Stimulated activated CD4-positive, alpha-beta T cell treated with anti-CD3 and anti-CD28 coated beads, TNF-alpha, amount 100 ng/mL, for 24 hours (primary cell): Measurements from ENCODE around the gene RNF34.
"Not testable (repeated sequence)": the region's sequence is repeated elsewhere in the genome, so short reads cannot be mapped to it uniquely, and the experiment has no call there.

Experiments
- DNase-seq, 3 experiments: peaks; one replicate each; pipeline ENCODE4 v3.0.0-alpha.2; 2020; ENCODE audit warnings: low read depth in 3 of 3

The RNF34 gene, protein sequence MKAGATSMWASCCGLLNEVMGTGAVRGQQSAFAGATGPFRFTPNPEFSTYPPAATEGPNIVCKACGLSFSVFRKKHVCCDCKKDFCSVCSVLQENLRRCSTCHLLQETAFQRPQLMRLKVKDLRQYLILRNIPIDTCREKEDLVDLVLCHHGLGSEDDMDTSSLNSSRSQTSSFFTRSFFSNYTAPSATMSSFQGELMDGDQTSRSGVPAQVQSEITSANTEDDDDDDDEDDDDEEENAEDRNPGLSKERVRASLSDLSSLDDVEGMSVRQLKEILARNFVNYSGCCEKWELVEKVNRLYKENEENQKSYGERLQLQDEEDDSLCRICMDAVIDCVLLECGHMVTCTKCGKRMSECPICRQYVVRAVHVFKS

DNA sequence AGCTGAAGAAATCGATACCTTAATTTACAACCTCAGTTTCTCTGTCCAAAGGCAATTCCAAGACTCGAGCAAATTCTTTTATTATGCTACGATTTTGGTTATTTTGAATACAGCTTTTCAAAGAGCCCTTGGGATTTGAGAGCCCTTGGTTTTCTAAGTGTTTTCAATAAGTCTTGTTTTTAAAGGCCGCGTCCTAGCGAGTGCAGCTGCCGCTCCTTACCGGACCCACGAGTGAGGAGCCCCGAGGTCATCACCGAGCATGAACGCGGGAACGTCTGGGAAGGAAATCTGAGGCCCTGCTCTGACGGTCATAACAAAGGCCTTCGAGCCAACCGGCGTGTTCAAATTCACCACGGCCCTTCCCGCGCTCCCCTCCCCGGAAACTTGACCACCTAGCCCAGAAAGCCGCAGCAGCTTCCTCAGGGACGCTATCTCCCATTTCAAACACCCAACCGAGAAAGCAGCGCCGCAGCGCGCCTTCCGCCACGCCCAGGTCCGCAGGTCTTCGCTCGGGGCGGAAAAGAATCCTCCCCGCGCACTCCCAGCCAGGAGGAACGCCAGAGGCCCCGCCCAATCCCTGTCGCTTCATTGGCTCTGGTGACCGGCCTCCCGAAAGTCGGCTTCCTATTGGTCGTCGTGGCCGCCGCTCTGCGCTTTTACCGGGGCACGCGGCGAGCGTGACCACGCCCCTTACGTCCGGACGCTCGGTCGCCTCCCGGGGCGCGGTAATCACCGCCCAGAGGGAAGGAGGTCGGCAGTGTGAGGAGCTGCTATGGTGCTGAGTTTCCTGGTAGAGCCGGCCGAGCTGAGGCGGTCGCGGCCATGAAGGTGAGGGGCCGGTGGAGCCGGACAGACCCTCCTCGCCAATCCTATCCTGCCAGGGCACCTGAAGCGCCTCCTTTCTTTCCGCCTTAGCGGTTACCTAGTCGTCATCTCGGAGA, at the start of gene RNF34:
Gene RNF34, plus strand, starts transcription at position 728 of the 941 bp plus-strand sequence. Its CDS starts 95 bp downstream, at position 823.
- peak; percentile 96 to 99 (median 97) for DNase-seq

DNA sequence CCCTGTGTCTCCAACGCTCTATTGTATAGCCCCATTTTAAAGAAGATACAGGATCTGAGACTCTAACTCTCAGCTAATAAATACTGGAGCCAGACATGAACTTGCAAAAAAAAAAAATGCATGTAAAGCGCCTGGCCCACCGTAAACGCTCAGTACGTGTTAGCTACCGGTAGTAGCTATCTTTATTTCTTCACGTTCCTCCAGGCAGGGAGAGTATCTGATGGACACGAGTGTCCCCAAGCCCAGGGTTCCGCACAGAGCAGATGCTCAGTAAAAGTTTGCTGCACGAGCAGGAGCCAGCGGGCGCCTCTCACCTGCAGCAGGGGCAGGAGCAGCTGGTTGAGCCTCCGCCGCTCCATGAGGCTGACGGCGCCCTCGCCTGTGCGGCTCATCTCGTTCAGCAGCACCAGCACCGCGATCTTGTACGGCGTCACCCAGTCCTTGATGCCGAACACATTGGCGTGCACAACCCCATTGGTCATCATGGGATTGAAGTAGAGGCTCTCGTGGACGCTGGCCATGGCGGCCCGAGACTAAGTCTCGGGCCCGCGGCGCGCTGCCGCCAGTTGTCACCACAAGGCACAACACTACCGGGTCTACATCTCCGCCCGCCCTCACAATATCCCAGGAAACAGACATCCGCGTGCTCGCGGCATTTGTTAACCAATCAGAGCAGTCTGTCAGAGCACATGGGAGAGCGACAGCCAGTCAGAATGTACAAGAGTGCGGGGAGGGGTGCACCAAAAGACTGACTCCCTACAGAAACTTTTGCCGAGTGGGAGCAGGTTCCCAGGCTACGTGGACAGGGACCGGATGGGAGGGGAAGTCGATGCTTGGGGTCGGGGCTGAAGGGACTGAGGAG, 47.9 kb upstream of the RNF34 start, which contains the start of gene ANAPC5:
Gene ANAPC5, minus strand, starts transcription at position 592 of the 862 bp plus-strand sequence. Its CDS starts 71 bp downstream, at position 521.
- DNase-seq, result peak; percentile 80 to 91 (median 89)

DNA sequence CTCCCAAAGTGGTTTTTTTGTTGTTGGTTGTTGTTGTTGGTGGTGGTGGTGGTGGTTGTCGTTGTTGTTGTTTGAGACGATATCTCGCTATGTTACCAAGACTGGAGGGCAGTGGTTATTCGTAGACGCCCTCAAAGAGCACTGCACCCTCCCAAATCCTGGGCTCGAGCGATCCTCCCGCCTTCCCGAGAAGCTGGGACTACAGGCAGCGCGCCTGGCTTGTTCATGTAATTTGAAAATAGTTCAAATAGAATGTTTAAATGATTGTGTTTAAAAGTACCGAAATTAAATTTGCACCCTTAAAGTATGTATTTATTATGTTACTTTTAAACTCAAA, 47.3 kb upstream of the RNF34 start:
- no peak for DNase-seq

DNA sequence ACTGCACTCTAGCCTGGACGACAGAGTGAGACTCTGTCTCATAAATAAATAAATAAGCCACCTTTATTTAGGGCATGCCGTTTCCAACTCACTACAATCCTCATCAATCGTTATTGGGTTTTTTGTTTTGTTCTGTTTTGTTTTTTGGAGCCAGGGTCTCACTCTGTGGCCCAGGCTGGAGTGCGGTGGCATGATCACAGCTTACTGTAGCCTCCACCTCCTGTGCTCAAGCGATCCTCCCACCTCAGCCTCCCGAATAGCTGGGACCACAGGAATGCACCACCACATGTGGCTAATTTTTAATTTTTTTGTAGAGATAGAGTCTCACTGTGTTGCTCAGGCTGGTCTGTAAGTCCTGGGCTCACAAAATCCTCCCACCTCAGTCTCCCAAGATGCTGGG, 44.1 kb upstream of the RNF34 start:
- DNase-seq, result no peak

DNA sequence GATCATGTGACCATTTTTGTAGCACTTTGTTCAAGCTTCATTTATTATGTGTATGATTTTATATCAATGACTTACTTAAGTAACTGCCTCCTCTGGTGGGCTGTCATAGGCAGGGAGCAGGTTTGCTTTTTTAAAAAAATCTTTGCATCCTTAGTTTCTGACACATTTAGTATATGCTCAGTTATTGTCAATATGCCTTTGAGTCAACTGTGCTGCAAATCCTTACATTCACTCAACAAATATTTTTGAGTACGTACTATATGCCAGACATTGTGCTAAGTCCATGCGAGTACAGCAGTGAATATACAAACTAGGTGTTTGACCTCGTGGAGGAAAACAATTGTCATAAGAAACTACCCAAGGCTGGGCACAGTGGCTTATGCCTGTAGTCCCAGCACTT, 43.3 kb upstream of the RNF34 start:
- DNase-seq, result no peak

DNA sequence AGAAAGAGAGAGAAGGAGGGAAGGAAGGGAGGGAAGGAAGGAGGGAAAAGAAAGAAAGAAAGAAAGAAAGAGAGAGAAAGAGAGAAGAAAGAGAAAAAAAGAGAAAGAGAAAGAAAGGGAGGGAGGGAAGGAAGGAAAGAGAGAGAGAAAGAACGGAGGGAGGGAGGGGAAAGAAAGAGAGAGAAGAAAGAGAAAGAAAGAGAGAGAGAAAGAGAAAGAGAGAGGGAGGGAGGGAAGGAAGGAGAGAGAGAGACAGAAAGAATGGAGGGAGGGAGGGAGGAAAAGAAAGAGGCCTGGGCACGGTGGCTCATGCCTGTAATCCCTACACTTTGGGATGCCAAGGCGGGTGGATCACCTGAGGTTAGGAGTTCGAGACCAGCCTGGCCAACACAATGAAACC, 42.6 kb upstream of the RNF34 start:
- no peak for DNase-seq

DNA sequence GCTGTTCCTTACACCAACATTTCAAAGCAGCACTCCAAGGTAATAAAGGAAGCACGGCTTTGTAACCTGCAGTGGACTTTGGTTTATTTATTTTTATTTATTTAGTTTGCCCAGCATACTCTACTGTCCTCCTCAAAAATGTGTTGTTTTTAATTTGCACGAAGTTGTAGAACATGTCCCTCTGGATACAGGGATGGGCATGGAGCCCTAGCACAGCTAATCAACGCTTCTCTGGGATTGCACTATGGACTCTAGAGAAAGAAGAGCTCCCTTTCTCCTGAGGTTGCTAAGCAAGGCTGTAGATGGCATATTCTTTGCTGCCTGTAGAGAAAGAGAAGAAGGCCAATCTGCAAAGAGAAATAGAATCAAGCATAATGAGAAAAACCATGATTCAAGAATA, 41.8 kb upstream of the RNF34 start:
- DNase-seq, result no peak

DNA sequence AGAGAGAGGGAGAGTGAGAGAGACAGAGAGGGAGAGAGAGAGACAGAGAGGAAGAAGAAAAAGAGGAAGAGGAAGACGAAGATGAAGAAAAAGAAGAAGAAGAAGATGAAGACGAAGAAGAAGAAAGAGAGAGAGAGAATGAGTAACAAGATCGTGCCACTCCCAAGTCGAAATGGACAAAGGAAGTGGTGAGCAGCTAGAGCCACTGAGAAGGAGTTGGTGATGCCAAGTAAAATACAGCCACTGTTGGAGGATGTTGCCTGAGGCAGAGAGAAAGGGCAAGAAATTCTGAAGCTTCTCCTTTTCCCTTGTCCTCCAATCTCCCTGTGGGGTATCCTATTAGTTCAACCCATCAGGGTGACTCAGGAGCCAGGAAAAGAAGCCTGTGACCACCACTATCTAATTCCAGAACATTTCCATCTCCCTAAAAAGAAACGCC, 35.2 kb upstream of the RNF34 start:
- DNase-seq, result no peak

DNA sequence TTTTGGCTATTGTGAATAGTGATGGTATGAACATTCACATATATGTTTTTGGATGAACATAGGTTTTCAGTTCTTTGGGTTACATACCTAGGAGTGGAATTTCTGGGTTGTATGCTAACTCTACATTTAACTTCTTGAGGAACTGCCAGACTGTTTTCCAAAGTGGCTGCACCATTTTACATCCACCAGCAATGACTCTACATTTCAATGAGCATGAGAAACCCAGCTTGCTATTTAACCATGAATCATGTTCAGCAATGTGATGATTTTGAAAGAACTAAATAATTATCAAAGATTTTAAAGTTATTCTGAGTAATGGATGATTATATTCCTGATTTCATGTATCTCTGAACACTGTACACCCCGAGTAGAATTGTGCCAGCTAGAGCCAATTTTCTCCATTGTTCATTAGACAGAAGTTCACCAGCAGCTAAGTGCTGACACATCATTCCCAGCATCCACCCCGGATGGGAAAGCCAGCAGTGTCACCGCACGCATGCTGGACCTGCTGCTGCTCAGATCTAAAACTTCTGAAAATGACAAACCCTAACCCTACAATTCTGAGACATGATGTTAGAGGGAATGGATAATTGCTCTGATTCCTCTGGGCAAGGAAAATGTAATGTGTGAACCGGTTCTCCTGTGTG, 34.4 kb upstream of the RNF34 start:
- DNase-seq, result no peak

DNA sequence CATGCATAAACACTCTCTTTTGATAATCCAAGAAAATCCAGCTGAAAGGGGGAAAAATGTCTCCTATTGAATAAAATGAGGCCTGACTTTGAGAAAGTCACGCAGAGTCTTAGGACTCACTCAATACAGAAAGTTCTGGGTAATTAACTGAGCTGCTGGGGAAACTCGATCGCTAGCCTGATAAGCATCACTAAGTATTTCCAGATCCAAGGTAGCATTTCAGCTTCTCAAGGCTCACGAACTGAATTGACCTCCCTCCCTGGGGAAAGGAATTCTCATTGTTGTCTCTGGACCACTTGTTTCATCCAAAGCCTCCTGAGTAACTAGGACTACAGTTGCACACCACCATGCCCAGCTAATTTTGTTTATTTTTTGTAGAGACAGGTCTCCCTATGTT, 33.9 kb upstream of the RNF34 start:
- DNase-seq, result no peak

DNA sequence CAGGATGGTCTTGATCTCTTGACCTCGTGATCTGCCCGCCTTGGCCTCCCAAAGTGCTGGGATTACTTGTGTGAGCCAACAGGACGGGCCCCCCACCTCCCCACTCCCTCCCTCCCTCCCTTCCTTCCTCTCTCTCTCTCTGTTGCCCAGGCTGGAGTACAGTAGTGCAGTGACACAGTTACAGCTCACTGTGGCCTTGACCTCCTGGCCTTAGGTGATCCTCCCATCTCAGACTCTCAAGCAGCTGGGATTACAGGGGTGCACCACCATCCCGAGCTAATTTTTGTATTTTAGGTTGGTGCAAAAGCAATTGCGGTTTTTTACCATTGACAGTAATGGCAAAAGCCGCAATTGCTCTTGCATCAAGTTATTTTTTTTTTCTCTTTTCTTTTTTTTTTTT, 28.5 kb upstream of the RNF34 start:
- DNase-seq, result no peak

DNA sequence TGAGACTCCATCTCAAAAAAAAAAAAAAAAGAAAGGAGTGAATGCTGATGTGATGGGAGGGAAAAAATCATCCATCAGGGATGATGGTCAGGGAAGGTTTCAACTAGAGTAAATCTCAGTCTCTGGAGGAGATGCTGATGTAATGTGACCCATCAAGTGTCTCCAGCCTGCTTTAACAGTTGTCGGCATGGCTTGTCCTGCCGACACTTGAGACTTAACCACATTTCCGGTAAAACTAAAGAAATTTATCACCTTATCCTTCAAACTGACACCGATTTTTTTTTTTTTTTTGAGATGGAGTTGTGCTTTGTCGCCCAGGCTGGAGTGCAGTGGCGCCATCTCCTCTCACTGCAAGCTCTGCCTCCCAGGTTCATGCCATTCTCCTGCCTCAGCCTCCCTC, 26.2 kb upstream of the RNF34 start:
- no peak for DNase-seq

DNA sequence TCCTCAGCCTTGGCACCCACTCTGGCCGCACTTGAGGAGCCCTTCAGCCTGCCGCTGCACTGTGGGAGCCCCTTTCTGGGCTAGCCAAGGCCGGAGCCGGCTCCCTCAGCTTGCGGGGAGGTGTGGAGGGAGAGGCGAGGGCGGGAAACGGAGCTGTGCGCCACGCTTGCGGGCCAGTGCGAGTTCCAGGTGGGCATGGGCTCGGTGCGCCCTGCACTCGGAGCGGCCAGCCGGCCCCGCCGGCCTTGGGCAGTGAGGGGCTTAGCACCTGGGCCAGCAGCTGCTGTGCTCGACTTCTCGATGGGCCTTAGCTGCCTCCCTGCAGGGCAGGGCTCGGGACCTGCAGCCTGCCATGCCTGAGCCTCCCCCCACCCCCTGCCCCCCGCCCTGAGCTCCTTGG, 25.6 kb upstream of the RNF34 start:
- DNase-seq, result not testable (repeated sequence)

DNA sequence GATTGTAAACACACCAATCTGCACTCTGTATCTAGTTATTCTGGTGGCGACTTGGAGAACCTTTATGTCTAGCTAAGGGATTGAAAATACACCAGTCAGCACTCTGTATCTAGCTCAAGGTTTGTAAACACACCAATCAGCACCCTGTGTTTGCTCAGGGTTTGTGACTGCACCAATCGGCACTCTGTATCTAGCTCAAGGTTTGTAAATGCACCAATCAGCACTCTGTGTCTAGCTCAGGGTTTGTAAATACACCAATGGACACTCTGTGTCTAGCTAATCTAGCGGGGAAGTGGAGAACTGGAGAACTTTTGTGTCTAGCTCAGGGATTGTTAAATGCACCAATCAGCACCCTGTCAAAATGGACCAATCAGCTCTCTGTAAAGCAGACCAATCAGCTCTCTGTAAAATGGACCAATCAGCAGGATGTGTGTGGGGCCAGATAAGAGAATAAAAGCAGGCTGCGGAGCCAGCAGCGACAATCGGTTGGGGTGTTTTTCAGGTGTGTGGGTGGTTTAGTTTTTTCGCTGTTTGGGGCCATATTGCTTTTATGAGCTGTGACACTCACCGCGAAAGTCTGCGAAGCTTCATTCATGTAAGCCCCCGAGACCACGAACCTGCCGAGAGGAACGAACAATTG, 24.9 kb upstream of the RNF34 start:
- not testable (repeated sequence) for DNase-seq

DNA sequence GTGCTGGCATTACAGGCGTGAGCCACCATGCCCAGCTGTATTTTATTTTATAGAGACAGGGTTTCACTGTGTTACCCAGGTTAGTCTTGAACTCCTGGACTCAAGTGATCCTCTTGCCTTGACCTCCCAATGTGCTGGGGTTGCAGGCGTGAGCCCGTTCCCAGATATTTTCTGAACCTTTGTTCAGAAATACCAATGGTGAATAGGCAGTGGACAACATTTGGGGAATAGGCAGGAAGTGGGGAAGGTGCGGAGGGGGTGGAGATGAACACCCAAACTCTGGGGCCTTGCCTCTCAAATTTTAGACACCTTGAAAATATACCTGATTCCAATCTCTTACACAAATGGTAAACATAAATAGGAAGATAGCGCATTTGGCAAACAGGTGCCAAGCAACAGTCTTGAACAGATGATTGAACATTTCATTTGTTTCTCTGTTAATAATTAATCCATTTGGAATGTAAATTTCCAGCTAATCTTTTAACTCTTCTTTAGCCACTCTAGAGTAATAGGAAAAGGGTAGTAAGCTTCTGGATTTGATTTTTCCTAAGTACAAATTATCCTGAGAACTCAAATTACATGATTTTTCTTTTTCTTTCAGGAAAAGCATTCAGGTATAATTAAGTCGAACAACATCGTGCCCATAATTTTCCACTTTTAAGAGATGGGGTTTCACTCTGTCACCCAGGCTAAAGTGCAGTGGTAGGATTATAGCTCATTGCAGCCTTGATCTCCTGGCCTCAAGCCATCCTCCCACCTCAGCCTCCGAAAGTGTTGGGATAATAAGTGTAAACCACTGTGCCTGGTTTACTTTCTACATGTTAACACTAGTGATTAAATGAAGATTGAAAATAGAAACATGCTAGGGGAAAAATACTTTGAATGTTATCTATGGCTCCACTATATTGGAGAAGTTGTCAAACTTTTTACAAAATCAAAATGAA, 22.9 kb upstream of the RNF34 start:
- DNase-seq, result no peak

DNA sequence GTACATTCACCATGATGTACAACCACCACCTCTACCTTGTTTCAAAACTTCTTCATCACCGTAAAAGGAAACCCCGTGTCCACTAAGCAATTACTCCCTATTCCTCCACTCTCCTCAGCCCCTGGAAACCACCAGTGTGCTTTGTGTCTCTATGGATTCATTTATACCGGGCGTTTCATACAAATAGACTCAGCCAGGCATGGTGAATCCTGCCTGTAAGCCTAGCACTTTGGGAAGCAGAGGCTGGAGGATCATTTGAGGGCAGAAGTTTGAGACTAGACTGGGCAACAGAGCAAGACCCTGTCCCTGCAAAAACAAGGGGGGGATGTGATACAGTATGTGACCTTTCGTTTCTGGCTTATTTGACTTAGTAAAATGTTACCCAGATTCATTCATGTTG, 21.2 kb upstream of the RNF34 start:
- no peak for DNase-seq

DNA sequence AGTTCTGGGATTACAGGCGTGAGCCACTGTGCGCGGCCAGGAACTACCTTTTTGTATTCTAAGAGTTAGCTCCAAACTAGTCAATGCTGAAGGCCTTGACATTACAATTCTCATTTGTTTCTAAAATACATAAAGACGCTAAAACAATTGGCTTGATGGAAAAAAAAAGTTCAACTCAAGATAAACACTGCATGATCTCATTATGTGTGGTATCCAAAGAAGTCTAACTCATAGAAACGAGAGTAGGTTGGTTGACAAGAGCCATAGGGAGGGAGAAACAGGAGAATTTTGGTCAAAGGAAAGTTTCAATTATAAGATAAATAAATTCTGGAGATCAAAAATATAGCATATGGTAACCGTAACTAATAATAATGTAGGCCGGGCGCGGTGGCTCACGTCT, 20.0 kb upstream of the RNF34 start:
- no peak for DNase-seq

DNA sequence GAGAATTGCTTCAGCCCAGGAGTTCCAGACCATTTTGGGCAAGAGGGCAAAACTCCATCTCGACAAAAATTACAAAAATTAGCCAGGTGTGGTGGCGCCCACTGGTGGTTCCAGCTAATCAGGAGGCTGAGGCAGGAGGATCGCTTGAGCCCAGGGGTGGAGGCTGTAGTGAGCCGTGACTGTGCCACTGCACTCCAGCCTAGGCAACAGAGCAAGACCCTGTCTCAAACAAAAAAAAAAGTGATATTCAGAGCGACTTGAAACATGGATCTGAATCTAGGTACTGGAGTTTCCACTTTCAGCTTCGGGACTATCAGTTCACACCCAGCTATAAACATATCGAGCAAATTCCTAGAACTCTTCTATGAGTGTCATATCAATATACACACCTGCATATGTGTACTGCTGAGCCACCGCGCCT, 16.3 kb upstream of the RNF34 start:
- no peak for DNase-seq

DNA sequence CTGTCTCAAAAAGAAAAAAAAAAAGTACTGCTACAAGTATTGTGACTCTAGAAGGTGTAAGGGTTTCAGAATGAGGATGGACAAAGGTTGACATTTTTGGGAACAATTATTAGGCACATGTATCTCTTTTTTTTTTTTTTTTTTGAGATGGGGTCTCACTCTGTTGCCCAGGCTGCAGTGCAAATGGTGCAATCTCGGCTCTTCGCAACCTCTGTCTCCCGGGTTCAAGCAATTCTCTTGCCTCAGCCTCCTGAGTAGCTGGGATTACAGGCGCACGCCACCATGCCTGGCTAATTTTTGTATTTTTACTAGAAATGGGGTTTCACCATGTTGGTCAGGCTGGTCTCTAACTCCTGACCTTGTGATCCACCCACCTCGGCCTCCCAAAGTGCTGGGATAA, 15.0 kb upstream of the RNF34 start:
- not testable (repeated sequence) for DNase-seq
